GM18909 (cell line): ENCODE data around the gene LANCL2.
"Not testable (repeated sequence)": the region's sequence is repeated elsewhere in the genome, so short reads cannot be mapped to it uniquely, and the experiment has no call there.

Experiments
- ATAC-seq: cut with Tn5 transposase; IDR thresholded peaks from one replicate; pipeline ENCODE4 v1.9.1; 2021; ENCODE audit warnings: mild to moderate bottlenecking; ENCODE audit not compliant: unreplicated experiment, poor library complexity

Gene LANCL2

GRCh38 chr7:55464422-55464821 lies 99.3 kb downstream of the LANCL2 start:
- no peak for ATAC-seq

- no peak for ATAC-seq
Observed at GRCh38 chr7:55465691-55466090, 100.6 kb downstream of the LANCL2 start.

- no peak for ATAC-seq
Observed at GRCh38 chr7:55467047-55467593, 102.0 kb downstream of the LANCL2 start.

- ATAC-seq, result no peak
Observed at GRCh38 chr7:55468495-55468894, 103.4 kb downstream of the LANCL2 start.

- no peak for ATAC-seq
Observed at GRCh38 chr7:55469271-55469681, 104.1 kb downstream of the LANCL2 start.

GRCh38 chr7:55469721-55470120 lies 104.6 kb downstream of the LANCL2 start:
- no peak for ATAC-seq

GRCh38 chr7:55470261-55470660 lies 105.1 kb downstream of the LANCL2 start:
- ATAC-seq, result no peak

GRCh38 chr7:55471594-55471993 lies 106.5 kb downstream of the LANCL2 start:
- not testable (repeated sequence) for ATAC-seq

GRCh38 chr7:55472406-55472805 lies 107.3 kb downstream of the LANCL2 start:
- ATAC-seq, result not testable (repeated sequence)

- no peak for ATAC-seq
Observed at GRCh38 chr7:55472928-55473725, 108.0 kb downstream of the LANCL2 start.

- no peak for ATAC-seq
Observed at GRCh38 chr7:55473932-55474331, 108.8 kb downstream of the LANCL2 start.

- no peak for ATAC-seq
Observed at GRCh38 chr7:55474944-55475854, 110.1 kb downstream of the LANCL2 start.

- ATAC-seq, result no peak
Observed at GRCh38 chr7:55475855-55476803, 111.0 kb downstream of the LANCL2 start.

- ATAC-seq, result no peak
Observed at GRCh38 chr7:55476852-55477780, 112.0 kb downstream of the LANCL2 start.

- no peak for ATAC-seq
Observed at GRCh38 chr7:55477781-55478374, 112.7 kb downstream of the LANCL2 start.

GRCh38 chr7:55478700-55479099 lies 113.6 kb downstream of the LANCL2 start:
- no peak for ATAC-seq

GRCh38 chr7:55481155-55481554 lies 116.0 kb downstream of the LANCL2 start:
- no peak for ATAC-seq

- no peak for ATAC-seq
Observed at GRCh38 chr7:55483046-55483445, 117.9 kb downstream of the LANCL2 start.
